Measurements from ENCODE around the gene TMEM54.

TMEM54 gene, protein sequence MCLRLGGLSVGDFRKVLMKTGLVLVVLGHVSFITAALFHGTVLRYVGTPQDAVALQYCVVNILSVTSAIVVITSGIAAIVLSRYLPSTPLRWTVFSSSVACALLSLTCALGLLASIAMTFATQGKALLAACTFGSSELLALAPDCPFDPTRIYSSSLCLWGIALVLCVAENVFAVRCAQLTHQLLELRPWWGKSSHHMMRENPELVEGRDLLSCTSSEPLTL

DNA sequence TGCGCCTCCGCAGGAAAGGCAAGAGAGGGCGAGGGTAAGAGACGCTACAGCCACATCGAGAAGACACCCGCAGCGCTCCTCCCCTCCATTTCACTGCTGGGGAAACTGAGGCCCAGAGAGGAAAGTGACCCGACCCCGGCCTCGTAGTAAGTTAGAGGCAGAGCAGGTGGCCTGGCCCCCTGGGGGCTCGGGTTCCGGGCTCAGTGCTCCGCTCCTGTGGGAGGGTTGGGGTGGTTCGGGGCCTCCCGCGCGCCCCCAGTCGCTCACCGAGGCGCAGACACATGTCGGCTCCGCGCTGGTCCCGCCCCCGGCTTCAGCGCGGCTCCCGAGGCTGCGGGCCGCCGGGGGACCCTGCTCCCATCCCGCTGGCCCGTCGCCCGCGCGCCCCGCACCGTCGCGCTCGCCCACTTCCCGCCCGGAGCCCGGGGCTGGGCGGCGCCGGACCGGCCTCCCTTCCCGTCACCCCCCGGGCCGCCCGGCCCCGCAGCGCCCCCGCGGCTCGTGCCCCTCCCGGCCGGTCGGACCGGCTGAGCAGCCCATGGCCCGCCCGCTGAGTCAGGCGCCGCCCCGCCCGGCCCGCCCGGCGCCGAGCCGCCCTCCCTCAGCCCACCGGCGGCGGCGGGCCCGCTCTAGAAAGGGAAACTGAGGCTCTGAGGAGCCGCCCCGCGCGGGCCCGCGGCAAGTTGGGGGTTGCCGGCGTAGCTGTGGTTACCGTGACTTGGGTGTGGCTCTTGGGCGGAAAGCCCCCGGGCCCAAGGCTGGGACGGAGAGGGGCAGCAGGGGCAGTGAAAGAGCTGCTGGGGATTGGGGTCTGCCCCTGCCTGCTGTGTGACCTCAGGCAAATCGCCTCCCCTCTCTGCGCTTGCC, at the start of gene TMEM54:
Gene TMEM54 (minus strand): TSS at position 434 of the 867 bp plus-strand sequence. CDS start 151 bp downstream, at position 283.
- peak in 1 of 2 experiments; percentile 44 for DNase-seq

DNA sequence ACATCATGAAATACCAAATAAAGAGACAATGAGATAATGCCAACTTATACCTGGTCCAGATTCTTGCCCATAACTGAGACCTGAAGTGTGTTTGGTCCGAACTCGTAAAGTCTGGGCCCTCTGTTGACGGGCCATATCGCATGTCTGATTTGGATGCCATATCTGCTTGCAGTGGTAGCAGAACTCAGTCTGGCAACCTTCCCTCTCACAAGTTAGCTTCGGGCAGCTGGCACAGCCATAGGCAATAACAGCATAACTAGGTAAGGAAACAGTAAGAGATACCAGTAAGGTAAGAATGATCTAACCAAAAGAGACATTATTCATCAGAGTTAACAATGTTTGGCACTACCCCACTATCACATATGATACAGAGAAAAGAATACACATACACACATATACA, 48.3 kb upstream of the TMEM54 start:
- no peak for DNase-seq

DNA sequence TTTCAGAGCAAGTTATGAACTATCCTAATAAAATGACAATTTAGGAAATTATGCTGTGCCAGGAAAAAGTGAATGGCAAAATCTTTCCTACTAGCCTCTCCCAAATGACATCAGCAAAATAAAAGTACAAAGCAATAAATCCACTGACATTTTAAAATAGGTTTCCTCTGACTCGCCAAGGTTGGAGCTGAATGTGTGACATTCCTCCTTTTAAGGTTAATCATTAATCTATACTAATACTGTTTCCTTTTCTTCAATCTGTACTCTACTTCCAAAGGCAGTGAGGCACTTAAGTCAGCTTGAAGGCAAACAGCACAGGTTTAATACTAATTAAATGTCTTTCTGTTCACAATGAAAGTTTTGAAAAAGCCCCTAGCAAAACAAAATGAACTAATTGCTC, 47.7 kb upstream of the TMEM54 start:
- no peak for DNase-seq

DNA sequence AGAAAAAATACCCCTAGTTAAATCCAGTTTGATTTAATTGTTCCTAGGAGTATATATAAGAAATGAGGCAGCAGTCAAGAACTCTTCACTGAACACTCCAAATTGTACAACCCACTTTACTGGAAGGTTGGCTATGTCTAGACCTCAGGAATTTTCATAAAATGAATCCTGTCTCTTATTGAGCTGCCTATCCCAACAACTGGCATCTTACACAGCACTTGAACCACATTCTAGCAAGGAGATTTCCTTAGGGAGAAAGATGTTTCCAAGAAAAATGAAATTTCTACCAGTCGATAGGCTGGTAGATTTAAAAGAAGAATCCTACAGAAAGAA, 47.2 kb upstream of the TMEM54 start:
- DNase-seq = no peak

DNA sequence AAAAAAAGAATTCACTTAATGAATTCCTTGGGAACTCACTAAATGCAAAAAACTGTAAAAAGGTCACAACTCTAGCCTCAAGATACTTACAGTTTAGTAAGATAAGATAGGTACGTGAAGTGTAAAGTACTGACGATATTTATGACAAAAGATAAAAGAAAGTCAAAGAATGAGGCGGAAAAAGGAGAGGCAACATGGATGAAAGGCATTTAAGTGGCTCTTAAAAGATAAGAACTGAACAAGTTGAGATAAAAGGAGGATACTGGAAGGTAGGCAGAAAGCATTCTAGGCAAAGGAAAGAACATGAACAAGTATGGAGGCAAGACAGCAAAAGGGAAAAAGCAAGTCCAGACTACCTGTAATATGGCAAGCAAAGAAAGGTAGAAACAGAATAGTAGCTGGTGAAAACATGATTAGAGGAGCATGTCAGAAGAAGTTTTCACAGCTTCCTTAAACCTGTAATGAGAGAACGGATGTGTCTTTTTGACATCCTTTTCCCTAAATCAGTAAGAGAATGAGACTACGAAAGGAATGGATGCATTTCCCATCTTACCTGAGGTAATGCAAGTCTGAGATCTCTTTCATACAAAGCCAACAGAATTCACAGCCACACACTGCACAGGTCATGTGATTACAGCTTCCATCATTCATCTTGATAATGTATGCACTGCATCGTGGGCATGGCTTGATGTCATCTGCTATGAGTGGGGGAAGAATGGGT, 46.6 kb upstream of the TMEM54 start:
- no peak for DNase-seq

DNA sequence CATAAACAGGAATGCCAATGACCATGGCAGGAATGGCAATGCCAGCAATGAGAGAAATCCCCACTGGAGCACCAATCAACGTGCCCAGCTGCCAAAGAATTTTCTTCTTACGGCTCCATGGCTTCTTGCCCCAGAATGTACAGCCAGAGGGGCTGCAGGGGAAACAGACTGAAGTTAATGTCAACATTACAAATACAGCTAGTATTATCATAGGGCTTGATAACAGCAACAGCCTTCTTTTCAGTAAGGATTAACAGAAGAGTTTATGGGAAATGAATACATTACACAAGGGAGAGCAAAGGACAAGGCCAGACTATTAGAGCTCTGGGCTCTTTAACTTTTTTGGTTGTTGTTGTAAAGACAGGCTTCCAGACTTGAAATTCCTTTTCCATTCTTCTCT, 45.2 kb upstream of the TMEM54 start:
- DNase-seq = no peak

DNA sequence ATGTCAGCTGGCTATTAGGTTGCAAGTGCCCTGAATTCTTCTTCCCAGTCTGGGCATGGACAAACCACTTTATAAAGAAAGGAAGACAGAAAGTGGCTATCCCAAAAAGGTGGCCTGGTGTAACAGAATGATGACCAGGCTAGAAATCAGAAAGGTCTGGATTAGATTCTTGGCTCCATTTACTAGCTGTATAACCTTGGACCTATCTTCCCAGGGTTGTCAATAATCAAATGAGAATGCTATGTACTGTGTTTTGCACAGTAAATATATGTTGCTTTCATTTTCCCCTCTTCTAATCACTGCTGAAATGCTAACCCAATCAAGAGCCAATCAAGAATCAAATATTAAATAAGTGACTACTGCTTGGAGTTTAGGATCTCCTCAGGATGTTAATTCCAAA, 43.0 kb upstream of the TMEM54 start:
- no peak for DNase-seq

DNA sequence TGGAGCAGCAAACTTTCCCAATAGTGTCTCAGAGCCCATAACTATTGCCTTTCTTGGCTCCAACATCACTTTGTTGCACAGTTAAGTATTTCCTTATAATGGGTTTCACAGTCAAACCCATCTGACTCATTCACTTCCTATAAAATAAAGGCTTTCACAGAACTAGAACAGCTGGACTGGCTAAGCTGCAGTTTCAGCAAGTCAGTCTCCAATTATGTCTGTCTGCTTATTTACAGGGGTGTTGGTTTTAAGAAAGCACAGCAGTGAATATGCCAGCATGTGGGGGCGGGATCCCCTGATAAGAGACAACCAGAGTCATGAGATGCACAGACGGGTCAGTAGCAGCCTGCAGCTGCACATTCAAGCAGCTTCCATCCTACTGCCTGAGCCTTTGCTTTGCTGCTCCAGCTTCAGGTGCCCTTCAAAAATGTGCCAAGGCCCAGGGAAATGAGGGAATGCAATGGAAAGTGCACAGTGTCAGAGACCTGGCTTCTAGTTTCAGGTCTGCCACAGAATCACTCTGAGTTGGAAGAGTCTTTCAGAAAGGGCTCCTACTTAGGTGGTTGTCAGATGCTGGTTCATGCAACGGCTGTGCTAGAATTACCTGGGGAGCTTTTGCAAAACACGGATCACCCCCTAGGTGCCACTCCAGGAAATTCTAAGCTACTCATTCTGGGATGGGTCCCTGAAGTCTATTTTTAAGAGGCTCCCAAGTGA, 38.6 kb upstream of the TMEM54 start:
- peak; percentile 41 to 56 for DNase-seq

DNA sequence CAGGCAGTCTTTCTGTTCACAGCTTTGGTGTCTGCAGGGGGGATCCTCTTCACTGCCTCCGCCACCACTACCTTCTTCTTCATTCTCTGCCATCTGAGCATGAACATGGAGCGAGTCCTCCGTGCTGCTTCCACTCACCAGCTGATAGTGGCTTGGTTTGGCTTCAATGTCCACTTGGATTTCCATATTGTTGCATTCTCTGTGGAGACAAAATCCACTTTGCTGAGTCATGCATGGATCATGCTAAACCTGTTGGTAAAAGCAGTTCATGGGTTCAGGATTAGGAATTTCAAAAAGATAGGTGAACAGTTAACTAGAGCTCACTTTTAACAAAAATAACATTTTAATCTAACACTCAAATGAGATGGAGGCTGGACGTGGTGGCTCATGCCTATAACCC, 35.9 kb upstream of the TMEM54 start:
- DNase-seq = no peak

DNA sequence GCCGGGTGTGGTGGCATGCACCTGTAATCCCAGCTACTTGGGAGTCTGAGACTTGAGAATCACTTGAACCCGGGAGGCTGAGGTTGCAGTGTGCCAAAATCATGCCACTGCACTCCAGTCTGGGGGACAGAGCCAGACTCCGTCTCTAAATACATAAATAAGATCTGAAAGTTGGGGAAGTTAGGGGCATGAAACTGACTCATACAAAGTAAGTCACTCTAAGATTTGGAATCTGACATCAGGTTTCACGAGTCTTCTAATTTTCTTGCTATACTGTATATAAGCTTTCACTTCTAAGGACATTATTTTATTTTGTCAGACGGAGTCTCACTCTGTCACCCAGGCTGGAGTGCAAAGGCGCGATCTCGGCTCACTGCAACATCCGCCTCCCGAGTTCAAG, 33.3 kb upstream of the TMEM54 start:
- DNase-seq = no peak

DNA sequence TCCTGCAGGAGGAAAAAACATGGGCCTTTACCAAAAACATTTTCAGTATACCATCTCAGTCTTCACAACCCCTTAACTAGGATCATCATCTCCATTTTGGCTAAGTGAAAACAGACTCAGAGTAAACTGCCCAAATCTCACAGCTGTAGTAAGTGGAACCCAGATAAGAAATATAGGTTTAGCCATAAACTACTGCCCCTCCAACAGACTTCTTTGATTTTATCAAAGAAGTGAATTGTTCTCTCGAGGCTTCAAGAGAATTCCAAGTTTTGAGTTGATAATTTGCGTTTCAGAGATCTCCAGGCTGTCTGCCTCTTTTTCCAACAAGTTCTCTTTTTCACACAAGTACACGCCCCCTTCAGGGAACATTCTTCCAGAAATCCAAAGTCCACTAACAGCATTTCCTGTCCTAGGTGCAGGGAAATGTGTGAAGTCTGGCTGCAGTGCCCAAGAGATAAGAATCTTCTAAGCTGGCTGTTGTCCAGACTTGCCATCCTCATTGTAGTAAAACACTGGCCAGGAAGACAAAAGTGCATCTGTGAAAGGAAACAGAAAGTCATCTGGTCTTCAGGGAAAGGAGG, 32.6 kb upstream of the TMEM54 start:
- no peak for DNase-seq

DNA sequence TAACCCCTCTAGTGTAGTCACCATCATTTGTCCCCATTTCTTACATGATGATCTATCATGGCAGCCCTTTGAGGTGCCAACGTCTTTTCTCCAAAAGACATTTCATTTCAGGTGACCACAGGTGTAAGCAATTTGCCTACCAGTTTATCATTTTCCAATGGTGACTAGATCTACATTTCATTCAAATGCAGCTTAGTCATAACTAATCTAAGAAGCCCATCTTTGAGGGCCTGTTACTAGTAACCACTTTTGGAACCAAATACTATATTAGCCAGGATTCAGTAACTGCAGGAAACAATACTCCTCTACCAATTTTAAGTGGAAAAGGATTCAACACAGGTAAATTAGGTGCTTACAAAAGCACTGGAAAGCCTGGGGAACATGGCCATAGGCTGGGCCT, 30.6 kb upstream of the TMEM54 start:
- DNase-seq = no peak

DNA sequence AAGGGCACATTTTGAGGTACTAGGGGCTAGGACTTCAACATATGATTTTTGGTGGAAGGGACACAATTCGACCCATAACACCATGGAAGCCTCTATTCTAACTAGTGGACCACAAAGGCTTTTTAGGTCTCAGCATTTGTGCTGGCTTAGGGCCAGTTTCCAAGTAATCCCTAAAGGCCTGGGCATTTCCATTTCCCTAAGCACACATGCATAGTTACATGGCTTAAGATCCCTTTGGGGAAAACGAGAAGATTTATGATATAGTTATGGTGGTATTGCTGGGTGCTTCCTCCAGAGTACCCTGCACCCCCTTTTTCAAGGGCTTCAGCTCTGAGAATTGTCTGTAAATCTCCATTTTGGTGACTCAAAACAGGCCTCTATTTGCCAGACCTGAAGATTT, 28.2 kb upstream of the TMEM54 start:
- no peak for DNase-seq

DNA sequence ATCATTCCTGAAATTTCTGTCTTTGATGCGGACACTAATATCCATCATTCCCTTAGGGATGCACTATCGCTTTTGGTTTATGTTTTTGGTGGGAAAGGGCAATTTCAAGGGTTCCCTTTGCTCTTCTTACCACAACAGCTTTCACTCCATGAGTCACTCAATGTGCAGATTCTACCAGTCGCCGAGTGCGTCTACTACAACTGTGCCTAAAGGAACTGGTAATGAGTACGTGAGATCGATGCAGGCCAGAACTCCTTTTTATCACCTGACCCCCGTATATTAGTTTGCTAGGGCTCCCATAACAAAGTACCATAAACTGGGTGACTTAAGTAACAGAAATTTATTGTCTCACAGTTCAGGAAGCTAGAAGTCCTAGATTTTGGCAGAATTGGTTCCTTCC, 27.5 kb upstream of the TMEM54 start:
- DNase-seq = no peak

DNA sequence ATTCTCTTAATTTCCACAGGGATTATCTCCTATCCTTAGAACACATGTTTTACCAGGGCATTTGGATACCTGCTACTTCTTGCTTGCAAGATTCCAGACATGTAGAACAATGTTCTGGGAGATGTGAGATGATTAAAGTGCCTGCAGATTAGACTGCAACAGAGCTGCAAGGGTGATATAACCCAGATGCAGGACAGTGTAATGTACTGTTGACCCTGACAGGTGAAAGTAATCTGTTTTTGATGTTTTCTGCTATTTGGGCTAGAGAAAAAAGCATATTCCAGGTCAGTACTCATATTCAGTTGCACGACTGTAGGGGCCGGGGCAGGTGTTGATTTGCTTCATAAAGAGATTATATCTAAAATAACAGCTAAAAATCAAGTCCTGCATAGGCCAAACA, 27.1 kb upstream of the TMEM54 start:
- DNase-seq = no peak

DNA sequence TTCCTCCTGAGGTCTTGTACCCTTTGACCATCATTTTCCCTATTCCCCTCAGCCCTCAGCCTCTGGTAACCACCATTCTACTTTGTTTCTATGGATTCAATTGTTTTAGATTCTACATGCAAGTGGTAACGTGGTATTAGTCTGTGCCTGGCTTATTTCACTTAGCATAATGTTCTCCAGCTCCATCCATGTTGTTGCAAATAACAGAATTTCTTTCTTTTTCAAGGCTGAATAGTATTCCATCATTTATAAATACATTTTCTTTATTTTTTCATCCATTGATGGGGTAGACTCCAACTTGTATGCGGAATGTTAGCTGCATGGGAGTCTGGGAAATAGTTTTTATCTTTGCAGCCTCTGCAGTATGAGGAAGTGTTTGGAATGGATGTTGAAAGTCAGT, 26.3 kb upstream of the TMEM54 start:
- DNase-seq = no peak

DNA sequence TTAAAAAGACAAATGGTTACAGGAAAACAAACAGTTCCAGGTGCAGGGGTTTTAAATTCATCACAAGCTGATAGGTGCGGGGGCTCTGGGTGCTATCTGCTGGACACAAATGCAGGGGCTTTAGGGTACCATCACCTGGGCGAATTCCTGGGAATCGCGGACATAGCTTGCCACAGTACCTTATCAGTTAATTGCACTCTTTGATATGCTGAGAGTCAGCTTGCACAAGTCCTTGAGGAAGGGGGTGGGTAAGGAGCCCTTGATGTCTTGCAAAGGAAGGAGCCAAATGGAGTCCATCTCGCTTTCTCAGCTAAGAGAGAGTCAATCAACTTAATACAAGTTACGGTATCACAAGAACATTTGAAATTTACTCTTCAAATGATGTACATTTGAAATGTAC, 25.4 kb upstream of the TMEM54 start:
- DNase-seq = no peak

DNA sequence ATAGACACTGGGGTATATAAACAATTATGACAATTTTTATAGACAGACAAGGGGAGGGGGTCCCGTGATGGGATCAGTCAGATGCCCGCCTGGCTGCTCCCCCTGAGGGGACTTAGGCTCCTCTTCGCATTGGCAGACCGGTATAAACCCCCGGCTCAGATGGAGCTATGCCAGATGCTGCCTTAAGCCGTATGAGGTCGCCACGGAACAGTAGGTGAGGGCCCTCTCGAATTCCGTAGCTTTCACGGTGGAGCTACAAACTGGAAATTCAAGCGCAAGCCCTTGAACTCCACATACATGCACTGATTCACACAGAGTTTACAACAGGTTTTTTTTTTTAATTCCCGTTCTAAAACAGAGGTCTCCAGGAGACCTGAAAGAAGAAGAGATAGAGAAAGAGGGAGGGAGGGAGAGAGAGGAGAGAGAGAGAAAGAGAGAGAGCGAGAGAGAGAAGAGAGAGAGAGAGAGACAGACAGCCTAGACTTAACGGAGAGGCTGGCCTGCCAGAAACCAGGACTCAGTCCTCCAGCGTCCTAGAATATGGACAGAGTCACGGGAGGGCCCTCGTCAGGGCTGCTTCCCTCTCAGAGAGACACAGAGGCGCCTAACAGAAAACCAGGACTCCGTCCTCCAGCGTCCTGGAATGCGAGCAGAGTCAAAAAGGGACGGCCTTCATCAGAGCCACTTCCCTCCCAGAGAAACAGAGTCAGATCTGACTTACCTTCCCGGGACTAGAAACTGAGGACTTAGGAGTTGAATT, 24.4 kb upstream of the TMEM54 start:
- DNase-seq = peak in 1 of 2 experiments; percentile 35

DNA sequence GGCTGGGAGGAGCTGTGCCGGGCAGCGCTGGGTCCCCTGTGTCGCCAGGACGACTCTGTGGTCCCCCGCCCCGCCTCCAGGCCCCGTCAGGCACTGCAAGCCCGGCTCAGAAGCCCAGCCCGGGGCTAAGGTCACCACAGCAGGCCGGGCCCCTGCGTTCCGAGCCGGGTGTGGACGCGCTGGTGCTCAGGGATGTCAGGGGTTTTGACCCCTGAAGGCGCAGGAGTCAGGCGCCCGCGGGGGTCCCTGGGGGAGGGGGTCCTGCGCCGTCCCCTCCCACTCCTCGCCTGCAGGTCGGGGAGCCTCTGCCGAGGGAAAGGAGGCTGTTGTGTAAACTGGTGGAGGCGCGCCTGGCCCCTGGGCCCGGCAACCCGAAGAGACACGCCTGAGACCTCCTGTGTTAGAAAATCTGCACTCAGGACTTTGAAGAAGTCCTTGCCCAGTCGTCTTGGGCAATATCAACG, 23.7 kb upstream of the TMEM54 start:
- DNase-seq = peak in 1 of 2 experiments; percentile 42

DNA sequence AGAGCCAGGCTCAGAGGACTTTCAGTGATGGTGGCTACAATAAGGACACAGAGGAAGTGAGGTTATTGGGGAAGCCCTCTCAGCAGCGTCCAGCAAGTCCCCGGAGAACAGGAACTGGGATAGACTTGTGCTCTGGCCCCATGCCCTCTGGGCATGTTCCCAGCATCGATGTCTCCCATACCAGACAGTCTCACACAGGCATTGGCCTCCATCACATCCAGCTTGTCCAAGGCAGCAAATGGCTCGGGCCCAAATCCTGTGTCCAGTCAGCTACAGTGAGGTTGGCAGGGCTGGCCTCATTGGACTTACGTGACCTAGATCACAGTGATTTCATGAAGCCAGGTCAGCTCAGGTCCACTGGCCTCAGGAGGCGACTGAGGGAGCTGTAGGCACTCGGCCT, 19.6 kb upstream of the TMEM54 start:
- DNase-seq = no peak

DNA sequence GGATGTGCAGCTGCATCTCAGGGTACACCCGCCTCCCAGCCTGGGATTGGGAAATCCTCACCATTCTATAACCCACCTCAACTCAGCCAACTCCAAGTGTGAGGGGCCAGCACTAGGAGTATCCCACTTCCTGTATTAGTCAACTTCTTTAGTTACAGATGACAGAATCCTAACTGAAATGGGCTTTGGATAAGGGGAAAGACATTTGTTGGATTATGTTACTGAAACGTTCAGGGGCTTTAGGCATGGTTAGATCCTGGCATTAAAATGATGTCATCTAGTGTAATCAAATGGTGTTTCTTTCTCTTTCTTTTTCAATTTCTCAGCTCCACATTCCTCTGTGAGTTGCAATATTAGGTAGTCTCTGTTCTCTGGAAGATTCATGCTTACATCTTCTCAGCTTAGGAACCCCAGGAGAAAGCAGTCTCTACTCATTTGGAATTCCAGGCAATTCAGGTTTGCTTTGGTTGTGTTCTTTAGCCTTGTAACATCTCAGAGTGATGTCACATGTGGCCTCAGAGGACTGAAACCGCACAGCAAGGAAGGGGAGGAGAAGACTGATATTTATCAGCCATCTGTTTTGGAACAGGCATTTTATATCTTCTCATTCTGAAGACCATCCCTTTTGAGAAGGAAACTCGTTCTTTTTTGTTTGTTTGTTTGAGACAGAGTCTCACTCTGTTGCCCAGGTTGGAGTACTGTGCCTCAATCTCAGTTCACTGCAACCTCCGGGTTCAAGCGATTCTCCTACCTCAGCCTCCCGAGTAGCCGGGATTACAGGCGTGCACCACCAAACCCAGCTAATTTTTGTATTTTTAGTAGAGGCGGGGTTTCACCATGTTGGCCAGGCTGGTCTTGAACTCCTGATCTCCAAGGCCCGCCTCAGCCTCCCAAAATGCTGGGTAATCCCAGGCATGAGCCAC, 18.9 kb upstream of the TMEM54 start:
- DNase-seq = no peak
